Measurements from ENCODE around the gene PM20D1.

DNA sequence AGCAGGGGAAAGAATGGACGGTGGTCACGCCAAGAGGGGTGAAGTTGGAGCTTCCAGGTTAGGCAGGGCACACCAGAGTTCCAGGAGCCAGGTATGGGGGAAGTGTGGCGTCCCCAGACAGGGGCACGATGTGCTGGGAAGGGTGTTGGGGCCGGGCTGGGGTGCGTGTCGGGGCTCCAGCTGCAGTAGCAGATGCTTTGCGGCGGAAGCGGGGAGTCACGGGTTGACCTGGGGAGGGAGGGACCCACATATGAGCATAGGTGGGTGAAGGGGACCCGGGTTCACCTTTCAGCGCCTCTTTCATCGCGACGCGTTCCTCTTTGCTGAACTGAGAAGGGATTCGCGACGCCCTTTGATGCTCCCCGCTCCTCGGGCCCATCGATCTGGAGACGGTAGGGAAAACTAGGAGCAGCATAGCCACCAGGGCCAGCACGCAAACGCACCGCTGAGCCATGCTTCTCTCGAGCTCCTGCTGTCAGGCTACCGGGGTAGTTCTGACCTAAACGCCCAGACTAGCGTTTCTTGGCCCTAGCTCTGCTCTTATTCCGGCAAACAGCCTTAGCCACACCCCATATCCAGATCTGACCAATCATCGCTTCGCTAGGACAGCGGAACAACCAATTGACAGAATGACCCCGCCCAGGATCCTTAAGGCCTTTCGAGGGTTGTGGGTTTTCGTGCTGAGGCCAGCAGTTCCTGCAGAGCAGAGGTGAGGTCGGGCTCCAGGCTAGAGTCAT is at the start of gene PM20D1:
- TF ChIP-seq, protein P1, sequence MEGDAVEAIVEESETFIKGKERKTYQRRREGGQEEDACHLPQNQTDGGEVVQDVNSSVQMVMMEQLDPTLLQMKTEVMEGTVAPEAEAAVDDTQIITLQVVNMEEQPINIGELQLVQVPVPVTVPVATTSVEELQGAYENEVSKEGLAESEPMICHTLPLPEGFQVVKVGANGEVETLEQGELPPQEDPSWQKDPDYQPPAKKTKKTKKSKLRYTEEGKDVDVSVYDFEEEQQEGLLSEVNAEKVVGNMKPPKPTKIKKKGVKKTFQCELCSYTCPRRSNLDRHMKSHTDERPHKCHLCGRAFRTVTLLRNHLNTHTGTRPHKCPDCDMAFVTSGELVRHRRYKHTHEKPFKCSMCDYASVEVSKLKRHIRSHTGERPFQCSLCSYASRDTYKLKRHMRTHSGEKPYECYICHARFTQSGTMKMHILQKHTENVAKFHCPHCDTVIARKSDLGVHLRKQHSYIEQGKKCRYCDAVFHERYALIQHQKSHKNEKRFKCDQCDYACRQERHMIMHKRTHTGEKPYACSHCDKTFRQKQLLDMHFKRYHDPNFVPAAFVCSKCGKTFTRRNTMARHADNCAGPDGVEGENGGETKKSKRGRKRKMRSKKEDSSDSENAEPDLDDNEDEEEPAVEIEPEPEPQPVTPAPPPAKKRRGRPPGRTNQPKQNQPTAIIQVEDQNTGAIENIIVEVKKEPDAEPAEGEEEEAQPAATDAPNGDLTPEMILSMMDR (IDR thresholded peaks at IDR 0.05): no peak
- no peak for TF ChIP-seq EZH2 (IDR thresholded peaks at IDR 0.05; ENCODE audit: borderline replicate concordance, insufficient read depth, low read depth, low read length, poor library complexity, severe bottlenecking)
